H4 (cell line): Measurements from ENCODE around the gene GYPC. TPM values are rescaled to one million over a fixed set of nuclear protein-coding genes. Genes with fewer than 3 reads are reported as not detected.
"Not testable (repeated sequence)": the region's sequence is repeated elsewhere in the genome, so short reads cannot be mapped to it uniquely, and the experiment has no call there.

Experiments used
- DNase-seq: peaks from one replicate; pipeline ENCODE4 v3.0.0-alpha.2; 2015; ENCODE audit warnings: low spot score
- total RNA-seq: library from RNA; depleted of rRNA; stranded (reverse); fragments of >200 nt; shearing (Covaris generic); gene quantifications from 2 replicates; pipeline ENCODE4 v1.2.3, GENCODE V29; 2014

Gene GYPC
- total RNA-seq, 1 experiment from 2014 or later, result 72.3 TPM

DNA sequence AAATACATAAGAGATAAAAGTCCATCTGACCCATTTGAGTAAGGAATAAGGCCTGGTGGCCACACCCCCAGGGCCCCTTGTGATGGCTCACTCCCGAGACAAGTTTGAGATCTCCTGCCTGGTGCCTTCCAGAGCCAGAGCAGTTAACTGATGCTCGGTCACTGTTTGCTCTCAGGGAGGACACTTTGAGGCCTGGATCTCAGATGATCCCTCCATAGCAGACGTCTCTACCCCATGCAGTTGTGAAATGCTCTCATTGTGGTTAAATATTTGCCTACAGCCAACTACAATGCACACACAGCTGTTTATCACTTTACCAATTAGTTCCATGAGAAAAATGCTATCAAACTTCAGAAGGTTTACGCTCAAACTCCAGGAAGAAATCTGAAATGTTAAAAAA lies 12.3 kb downstream of the GYPC start:
- no peak for DNase-seq

DNA sequence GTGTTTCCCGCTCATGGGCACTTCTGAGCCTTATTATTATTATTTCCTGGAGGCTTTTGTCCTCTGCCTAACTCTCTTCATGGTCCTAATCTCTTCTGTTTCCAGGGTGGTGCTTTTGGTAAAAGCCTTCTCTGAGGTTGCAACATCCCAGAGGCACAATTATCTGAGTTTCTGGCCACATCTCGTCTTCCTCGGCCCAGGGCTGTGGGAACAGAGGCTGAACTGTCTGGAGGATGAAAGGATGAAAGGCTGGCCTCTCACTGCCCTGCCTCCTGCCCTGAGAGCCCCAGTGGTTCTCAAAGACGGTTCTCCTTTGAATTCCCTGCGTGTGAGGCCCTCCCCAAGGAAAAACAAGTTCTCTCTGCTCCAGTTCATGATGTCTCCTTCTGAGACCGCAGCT lies 13.8 kb downstream of the GYPC start:
- no peak for DNase-seq

DNA sequence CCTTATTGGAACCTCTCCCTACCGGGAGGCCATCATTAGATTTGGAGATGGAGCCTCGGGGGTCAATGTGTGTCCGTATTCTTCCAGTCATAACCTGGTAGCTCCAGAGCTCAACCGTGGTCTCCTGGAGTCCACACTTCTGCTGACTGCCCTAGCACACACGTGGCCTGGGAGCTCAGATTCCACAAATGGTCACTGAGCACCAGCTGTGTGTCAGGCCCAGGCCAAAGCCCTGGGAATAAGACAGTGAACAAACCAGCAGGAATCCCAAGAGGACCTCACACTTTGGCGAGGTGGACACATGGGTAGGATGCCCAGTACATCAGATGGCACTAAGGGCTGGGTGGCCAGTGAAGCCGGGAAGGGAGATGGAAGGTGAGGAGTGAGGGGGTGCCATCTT lies 15.5 kb downstream of the GYPC start:
- no peak for DNase-seq

DNA sequence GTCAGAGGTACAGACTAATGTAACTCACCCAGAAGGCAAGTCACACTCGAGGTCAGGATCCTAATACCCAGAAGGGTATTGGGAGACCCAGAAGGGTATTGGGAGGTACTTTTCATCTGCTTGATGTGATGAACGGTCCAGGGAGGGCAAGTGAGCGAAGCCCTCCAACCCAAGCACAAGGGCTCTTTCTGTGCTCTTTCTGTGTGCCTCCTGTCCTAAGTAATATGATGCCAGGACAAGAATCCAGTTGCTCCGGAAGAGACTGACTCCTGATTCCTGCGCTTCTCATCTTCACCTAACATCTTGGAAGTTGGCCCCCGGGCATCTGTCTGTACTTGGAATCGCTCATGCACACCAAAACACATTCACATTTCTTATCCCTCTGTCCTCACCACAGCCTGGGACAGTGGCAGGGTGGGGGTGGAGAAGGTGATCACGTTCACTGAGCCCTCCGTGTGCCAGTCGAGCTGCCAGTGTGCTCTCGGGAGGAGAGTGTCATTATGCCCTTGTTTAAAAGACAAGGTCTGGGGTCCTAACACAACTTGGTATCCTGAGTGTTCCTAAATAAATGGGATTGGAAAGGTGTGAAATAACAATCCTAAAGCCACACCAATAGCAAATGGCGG lies 17.1 kb downstream of the GYPC start:
- DNase-seq, result no peak

- no peak for DNase-seq
Observed at GRCh38 chr2:126674075-126674744, 18.3 kb downstream of the GYPC start.

DNA sequence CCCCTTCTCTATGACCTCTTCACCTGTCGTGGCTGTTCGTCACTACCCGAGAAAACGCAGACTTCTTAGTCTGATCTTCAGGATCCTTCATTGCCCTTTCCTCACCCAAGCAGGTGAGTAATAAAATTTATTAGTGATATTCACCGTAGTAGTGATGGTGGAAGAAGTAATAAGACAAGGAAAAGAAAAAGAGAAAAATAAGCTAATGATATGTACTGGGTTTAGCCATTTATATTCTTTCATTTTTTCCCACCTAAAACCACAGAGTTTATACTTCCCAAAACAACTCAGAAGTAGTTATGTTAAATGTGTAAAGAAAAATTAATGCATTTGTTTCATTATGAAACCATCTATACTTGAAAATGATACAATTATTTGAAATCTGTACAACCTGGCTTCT lies 19.7 kb downstream of the GYPC start:
- no peak for DNase-seq

DNA sequence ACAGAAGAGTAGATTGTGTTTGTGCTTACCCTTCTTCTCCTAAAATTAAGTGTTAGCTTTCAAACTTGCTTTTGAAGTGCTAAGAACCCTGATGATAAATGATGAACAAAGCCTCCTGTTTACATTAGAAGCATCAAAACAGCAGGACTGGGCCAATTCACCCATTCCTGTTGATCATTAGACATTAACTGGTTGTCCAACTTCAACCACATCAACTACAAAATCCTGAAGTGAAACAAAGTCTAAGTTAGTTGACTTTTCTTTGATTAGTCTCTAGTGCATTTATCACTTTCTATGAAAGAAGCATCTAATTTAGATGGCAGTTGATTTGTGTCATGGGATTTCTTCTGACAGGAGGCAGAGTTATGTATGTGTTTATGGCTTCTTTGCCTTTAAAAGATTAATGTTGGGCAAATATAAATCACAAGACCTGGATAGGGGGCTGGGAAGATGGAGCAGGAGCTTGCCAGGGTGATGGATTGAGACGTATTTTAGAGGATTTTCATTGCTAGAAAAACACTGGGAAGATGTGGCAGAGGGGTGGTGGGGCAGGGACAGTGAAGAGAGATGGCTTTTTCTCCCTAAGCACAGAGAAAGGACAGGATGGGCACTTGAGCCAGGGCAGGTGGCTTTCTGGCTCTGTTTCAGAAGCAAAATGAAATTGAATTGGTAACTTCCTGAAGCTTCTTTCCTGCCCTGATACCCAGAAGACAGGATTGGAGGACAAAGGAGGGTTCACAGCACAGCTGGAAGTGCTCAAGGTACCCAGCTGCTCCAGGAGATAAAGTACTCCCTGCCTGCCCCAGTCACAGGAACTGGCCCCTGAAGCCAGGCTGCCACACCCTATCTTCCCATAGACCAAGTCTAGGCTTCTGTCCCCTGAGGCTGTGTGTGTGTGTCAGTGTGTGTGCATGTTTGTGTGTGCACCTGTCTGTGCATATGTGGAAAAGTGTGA lies 20.5 kb downstream of the GYPC start:
- DNase-seq, result no peak

DNA sequence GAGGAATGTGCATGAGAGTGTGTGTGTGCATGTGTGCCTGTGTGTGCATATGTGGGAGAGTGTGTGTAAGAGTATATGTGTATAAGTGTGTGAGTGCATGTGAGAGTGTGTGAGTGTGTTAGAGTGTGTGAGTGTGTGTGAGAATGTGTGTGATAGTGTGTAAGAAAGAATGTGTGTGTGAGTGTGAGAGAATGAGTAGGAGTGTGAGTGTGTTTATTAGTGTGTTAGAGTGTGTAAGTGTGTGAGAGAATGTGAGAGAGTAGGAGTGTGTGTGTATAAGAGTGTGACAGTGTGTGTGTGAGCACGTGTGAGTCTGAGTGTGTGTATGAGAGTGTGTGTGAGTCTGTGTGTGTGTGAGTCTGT lies 21.2 kb downstream of the GYPC start:
- DNase-seq, result no peak

DNA sequence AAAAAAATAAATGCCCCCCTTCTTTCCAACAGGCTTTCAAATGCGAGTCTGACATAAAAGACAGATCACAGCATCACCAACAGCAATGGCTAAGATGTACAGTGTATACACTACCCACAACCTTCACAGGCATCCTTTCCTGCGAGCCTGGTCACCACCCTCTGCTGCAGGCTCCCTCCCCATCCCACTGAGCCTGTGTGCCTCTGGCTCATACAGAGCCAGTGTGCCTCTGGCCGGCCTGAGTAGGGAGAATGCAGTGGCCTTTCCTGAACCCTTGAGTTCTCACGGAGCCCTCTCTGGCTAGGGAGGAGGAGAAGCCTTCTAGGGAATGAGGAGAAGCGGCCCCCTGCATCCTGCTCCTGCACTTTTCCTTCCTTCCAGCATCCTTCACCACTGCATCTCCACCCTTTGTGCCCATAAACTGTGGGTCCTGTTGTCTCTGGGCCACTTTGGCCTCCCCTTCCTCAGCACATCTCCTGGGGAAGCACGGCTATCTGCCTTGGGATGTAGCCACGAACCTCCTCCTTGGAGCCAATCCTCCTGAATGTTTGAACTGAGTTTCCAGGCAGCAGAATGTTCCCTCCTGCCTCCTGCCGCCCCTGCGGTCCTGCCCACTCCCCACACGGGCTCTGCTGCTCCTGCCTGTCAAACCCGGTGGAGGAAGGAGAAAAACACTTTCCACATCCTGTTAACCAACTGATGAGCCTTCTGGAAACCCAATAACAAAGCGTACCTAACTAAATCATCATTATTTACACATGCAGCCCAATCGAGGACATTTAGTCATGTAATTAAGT lies 22.5 kb downstream of the GYPC start:
- DNase-seq, result no peak

GRCh38 chr2:126679094-126679713 lies 23.2 kb downstream of the GYPC start:
- no peak for DNase-seq

GRCh38 chr2:126681505-126681904 lies 25.5 kb downstream of the GYPC start:
- DNase-seq, result no peak

GRCh38 chr2:126685629-126686028 lies 29.7 kb downstream of the GYPC start:
- DNase-seq, result no peak

DNA sequence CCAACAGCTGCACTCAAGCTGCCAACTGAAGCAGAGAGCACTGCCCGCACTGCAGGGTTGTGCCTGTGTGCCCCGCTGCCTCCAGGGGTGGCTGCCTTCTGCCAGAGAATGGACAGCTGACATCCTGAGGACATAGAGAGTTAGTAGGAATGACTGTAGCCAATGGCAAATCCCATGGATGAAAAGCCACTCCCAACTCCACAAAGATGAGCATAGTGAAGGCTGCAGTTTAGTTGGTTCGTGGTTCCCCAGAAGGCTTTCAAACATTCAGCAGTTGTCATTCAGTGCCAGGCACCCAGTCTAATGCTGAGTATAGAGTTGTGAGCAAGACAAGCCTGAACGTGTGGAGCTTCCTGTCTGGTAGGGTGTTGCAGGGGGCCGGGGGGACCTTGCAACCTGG lies 30.3 kb downstream of the GYPC start:
- no peak for DNase-seq

GRCh38 chr2:126686841-126687485 lies 31.0 kb downstream of the GYPC start:
- no peak for DNase-seq

- DNase-seq, result no peak
Observed at GRCh38 chr2:126687503-126687902, 31.5 kb downstream of the GYPC start.

GRCh38 chr2:126688594-126688993 lies 32.6 kb downstream of the GYPC start:
- not testable (repeated sequence) for DNase-seq

- not testable (repeated sequence) for DNase-seq
Observed at GRCh38 chr2:126692241-126692640, 36.3 kb downstream of the GYPC start.

DNA sequence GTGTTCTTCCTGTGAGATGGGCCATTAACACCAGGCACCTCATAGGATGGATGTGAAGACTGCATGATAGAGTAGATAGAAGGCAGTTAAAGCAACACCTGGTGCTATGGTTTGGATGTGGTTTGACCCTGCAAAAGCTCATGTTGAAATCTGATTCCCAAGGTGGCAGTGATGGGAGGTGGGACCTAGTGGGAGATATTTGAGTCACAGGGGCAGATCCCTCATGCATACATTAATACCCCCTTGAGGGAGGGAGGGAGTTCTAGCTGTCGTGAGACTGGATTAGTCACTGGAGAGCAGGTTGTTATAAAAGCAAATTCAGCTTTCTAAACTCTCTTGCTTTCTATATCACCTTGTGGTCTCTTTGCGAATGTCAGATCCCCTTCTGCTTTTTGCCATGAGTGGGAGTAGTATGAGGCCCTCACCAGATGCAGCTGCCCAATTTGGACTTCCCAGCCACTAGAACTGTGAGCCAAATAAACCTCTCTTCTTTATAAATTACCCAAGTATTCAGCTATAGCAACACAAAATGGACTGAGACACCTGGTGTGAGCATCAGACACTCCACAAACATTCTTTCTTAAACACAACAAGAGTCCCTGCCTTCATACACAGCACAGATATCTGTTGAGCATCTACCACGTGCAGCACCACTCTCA lies 37.1 kb downstream of the GYPC start:
- not testable (repeated sequence) for DNase-seq

GRCh38 chr2:126696644-126697520 lies 40.9 kb downstream of the GYPC start:
- no peak for DNase-seq
